Spleen (tissue), 7 donors: ENCODE measurements around the gene ZNF638.

Experiments
- CTCF ChIP-seq, 11 experiments: fragments of 200-600 bp in 7 of 11; fragments of 450-650 bp in 4 of 11; sonication (generic) in 4 of 11; IDR thresholded peaks in 8 of 11; conservative IDR thresholded peaks in 3 of 11; 1 replicate in 7 of 11; 2 replicates in 4 of 11; pipeline versions ENCODE4 v1.4.0 to v1.8.0; 2016 to 2021; ENCODE audit warnings: antibody characterized with exemption in 11 of 11, inconsistent platforms in 4 of 11, mild to moderate bottlenecking in 1 of 11
- POLR2AphosphoS5 ChIP-seq, 3 donors: sonication (generic); formaldehyde crosslinking; IDR thresholded peaks; one replicate each; pipeline ENCODE4 v1.5.1; 2017; ENCODE audit warnings: antibody characterized with exemption in 3 of 3
- donor health status: DM: no; HTN: no; CAD: no; lungs with moderate emphysema.
- donor health status: DM: no; HTN: no; CAD: no.
- donor health status: DM: no; HTN: no; CAD: no.

GRCh38 chr2:71331581-71332434 lies at the start of gene ZNF638:
- TF ChIP-seq POLR2AphosphoS5 (IDR thresholded peaks at IDR 0.05) (peak; percentile 96 to 98 (median 97)), CTCF (IDR thresholded peaks at IDR 0.05 in 8 of 11, conservative IDR thresholded peaks at IDR 0.05 in 3 of 11) (peak; percentile 66 to 93 (median 85))
